NCI-H2107 (cell line): ENCODE measurements around the gene MVK.

Experiments
- DNase-seq: peaks from one replicate; lab custom pipeline; 2025; lab: John Stamatoyannopoulos, UW

The MVK gene

GRCh38 chr12:109609342-109609741 lies 35.7 kb downstream of the MVK start:
- no peak for DNase-seq

GRCh38 chr12:109610523-109610922 lies 36.9 kb downstream of the MVK start:
- no peak for DNase-seq

GRCh38 chr12:109611223-109611622 lies 37.6 kb downstream of the MVK start:
- DNase-seq = no peak

- no peak for DNase-seq
Measured at GRCh38 chr12:109612003-109612402, 38.4 kb downstream of the MVK start.

- DNase-seq = no peak
Measured at GRCh38 chr12:109612975-109613502, 39.4 kb downstream of the MVK start.

GRCh38 chr12:109613649-109614455 lies 40.3 kb downstream of the MVK start:
- no peak for DNase-seq

GRCh38 chr12:109615556-109616229 lies 42.1 kb downstream of the MVK start:
- no peak for DNase-seq

DNA sequence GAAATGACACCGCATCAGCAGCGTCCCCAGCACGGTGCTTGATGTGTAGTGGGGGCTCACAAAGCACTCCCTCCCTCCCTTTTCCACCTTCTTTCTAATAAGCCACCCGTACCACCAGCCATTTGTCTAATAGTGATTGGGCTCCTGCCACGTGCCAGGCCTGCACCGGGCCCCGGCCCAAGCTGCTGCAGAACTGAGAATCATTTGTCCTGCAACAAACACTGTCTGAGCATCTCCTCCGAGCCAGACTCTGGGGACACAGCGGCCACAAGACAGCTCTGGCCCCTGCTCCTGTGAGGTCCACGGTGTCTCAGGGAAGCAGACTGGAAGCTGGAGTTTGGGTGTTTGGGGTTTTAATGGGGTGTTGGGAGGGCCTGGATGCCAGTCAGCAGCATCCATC lies 43.9 kb downstream of the MVK start:
- no peak for DNase-seq

- DNase-seq = no peak
Measured at GRCh38 chr12:109618082-109618481, 44.5 kb downstream of the MVK start.

- DNase-seq = no peak
Measured at GRCh38 chr12:109619002-109619604, 45.5 kb downstream of the MVK start.

GRCh38 chr12:109621211-109621694 lies 47.7 kb downstream of the MVK start:
- no peak for DNase-seq

DNA sequence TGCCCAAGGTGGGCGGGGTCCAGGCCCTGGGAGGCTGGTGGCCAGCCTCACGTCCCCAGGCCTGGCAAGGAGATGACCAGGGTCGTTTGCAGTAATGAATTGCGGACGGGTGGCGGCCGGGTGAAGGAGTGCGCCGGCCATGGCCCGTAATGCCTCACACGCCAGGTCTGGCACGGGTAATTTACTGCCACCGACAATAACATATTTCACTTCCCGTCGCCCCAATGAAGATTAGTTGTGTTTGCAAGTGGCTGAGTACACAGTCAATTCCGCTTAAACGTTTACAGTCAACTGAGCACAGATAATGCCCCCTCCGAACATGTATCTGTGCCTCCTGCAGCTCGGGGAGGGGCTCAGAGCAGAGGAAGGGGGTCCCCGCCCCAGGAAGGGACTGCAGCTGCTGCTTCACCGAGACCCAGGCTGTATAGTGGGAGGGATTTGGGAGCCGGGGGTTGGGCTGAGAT lies 48.3 kb downstream of the MVK start:
- no peak for DNase-seq

- DNase-seq = no peak
Measured at GRCh38 chr12:109624467-109624866, 50.9 kb downstream of the MVK start.

- DNase-seq = no peak
Measured at GRCh38 chr12:109625131-109625559, 51.6 kb downstream of the MVK start.

DNA sequence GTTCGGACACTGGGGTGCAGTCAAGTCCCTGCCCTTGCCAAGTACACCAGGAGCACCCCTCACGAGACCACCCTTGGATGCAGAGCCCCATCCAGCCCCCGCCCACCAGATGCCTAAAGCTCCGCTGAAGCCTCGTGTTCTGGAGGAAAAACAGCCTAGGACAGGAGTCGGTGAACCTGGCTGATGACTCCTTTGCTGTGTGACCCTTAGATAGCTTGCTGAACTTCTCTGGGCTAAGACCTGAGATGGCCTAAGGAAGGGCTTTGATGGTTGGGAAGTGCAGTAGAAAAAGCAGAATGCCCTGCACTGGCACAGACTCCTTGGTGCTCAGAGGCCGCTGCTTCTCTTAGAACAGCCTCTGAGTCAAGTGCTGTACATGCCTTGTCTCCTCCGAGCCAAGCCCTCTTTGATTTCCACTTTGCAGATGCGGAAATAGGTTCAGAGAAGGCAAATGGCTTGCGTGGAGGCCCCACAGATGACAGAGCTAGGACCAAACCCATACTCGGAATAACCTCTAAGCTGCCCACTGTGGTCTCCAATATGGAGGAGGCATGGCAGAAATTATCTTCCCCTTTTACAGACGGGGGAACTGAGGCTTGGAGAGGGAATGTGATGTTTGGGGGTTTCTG lies 52.3 kb downstream of the MVK start:
- no peak for DNase-seq

DNA sequence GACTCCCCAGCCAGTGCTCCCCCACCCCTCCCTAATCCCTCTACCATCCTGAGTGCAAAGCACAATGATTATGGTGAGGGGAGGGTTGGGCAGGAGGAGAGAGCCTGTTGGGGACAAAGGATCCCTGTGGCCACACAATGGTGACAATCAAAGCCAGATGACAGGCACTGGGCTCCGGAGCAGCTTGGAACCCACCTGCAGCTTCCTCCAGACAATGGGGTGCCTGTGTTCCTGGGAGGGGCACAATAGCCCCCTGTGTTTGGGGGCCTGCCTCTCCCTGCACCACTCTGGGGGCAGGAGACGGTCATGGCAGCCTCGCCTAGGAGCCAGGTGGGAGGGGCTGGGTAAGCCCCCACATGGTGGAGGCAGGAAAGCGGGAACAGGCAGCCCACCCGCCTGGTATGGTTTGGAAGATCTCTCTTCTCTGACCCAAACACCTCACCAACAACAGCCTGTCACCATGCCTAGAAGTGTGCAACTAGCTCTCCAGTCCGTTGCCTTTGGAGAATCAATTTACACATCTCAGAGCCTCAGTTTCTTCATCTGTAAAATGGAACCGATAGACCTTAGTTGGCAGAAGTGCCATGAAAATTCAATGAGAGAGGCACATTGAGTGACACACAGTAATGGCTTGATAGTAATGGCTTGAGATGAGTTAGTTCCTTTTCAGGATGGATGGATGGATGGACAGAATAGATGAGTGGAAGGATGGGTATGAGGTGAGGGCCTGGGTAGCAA lies 53.0 kb downstream of the MVK start:
- DNase-seq = no peak

DNA sequence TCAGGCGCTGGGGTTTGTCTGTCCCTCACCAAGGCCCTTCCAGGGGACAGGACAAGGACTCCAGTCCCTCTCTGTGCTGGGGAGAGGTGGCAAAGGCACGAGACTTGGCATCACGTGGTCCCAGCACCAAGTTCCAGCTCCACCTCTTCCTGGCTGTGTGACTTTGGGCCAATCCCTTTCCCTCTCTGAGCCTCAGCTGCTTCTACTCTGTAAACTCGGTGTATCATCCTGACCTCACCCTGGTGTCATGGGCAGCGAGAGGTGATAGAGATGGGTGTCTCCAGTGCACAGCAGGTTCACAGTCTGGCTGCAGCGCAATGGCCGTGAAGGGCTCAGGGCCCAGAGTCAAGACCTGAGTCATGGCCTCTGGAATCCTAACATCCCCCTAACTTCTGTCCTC lies 54.0 kb downstream of the MVK start:
- no peak for DNase-seq

GRCh38 chr12:109630107-109630506 lies 56.5 kb downstream of the MVK start:
- no peak for DNase-seq

DNA sequence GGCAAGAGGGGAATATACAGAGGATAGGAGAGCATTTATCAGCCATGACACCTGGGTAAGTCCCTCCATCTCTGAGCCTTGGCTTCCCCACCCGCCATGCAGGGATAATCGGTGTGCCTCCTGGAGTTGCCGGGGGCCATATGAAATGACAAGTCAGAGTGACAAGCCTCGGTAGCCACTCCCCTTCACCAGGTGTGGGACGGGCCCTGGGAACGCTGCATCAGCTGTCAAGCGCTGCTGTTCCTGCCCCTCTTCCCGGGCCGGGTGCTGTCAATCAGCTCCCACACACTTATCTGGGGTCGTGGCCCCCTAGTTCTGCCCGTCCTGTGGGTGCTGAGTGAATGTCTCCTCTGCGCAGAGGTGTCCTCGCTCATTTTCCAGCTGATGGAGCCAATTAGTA lies 57.2 kb downstream of the MVK start:
- DNase-seq = no peak

DNA sequence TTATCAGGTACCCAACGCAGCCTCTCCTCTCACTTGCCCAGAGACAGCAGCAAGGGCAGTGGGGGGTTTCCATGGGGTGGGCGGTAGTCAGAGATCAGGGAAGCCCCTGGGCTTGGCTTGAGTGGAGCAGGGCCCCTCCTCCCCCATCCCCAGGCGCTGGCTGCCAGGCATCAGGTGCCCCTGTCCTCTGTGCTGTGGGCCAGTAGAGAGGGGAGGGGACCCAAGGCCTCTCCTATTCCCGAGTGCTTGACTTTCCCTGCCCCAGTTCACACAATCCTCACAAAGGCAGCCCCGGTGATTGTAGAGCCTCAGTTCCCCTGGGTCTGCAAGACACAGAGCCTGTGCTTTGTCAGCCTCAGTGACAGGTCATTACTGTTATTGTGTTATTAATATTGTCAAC lies 57.7 kb downstream of the MVK start:
- no peak for DNase-seq

- no peak for DNase-seq
Measured at GRCh38 chr12:109631751-109632150, 58.2 kb downstream of the MVK start.
